Activated naive CD4-positive, alpha-beta T cell (primary cell): ENCODE results near the gene PHRF1.
"Not testable (repeated sequence)": the region's sequence is repeated elsewhere in the genome, so short reads cannot be mapped to it uniquely, and the experiment has no call there.

Experiments used
- DNase-seq, 4 experiments: peaks; one replicate each; lab custom pipeline; 2025; lab: John Stamatoyannopoulos, UW

The PHRF1 gene

DNA sequence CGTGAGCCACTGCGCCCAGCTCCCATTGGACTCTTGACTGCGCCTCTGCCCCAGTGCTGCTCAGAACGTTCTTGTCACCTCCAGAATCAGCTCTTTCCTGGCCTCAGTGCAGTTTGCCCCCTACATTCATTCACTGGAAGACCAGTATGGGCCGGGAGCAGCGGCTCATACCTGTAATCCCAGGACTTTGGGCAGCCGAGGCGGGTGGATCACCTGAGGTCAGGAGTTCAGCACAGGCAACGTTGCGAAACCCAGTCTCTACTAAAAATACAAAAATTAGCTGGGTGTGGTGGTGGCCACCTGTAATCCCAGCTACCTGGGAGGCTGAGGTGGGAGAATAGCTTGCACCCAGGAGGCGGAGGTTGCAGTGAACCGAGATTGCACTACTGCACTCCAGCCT lies 78.2 kb downstream of the PHRF1 start:
- not testable (repeated sequence) for DNase-seq

DNA sequence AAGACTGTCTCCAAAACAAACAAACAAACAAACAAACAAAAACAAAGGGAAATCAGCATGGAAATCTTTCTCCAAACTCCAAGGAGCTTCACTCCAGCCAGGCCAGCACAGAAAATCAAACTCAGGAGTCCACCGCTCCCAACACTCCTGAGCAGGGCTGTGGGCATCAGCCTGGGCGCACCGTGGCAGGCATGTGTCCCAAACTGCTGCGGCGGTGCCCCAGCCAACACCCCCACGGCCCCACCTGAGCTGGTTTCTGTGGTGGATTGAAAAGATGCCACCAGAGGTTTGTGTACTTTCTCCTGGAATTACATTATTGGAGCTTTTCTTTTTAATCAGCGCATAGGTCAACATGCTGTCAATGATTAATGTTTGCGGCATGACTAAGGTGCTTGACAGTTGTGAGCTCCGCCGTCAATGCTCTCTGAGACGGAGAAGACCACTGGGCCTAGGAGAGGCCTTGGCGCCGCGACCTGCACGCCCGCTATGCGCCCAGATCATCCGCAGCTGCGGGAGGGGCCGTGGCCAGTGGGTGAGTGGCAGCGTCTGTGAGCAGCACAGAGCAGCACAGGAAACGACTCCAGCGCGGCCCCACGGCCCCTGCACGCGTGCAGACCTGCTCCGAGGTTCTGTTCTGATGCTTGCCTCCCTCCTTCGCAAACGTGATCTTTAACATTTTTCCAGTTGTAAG lies 78.9 kb downstream of the PHRF1 start:
- DNase-seq, result no peak

GRCh38 chr11:656426-656825 lies 80.2 kb downstream of the PHRF1 start:
- DNase-seq, result no peak

DNA sequence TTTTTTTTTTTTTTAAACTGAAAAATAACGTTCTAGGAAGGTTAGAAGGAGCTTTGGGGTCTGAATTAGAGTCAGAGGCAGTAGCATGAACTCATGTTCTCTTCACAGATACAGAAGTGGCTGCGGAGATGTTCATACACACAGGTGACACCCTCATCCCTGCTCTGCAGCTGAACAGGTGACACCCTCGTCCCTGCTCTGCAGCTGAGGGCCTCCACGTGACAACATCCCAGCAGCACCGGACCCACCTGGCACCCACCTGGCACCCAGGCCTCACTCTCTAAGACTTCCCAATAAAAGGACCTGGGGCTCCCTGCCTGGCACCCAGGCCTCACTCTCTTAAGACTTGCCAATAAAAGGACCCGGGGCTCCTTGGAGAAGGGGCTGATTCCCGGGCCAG lies 80.6 kb downstream of the PHRF1 start:
- DNase-seq, result no peak

GRCh38 chr11:657691-658126 lies 81.4 kb downstream of the PHRF1 start:
- DNase-seq, result no peak

- no peak for DNase-seq
These were observed 83.3 kb downstream of the PHRF1 start for GRCh38 chr11:659532-660085.

DNA sequence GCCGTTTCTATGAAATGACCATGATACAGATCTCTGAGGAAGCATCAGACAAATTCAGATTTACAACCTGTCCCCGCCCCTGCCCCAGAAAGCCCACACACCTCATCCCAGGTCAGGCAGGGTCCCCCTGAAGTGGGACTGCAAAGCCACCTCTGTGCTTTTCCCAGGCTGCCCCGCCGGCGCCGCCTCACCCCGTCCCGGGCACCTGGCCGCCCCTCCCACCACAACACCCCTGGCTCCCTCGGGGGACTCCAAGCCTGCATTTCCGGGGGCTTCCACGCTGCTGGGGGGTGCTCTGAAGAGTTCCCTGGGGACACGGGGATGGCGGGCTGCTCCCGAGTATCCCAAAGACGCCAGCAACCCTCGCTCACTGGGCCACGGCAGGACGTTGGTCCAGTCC lies 84.0 kb downstream of the PHRF1 start:
- no peak for DNase-seq

DNA sequence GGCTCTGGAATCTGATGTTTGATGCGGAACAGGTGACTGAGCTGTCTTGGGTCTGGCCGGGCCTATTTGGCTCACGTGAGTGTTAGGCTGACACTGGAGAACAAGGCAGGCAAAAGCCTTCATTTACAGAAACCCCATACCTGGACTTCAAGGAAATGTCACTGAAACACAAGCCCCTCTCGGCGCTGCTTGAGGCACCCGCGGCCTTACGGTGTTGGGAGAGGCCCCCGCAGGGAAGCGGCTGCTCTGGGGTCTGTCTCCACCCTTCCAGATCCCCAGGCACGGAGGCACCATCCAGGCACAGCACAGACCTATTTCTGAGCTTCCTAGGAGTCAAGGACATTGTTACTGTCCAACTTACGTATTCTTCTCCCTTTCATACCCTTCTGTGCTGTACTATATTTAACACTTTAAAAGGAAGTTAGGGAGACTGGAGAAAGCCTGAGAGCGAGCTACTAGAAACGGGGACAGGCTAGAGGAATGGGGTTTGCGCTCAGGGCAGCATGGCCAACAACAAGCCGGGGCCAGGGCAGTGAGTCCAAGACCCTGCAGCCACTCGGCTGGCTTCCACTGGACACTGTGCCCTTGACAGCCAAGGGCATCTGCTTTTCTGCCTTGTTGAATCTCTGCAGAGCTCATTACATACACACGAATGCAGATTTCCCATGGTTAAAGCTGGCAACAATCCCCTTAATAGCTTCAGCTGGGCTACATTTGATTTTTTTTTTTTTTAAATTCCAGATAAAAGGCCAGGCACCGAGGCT lies 84.6 kb downstream of the PHRF1 start:
- DNase-seq, result no peak
